Panc1 (cell line): ENCODE measurements around the gene VKORC1L1. TPM values are rescaled to one million over a fixed set of nuclear protein-coding genes. Genes with fewer than 3 reads are reported as not detected.
"Not testable (repeated sequence)": the region's sequence is repeated elsewhere in the genome, so short reads cannot be mapped to it uniquely, and the experiment has no call there.

Experiments used
- ATAC-seq: fragments of 200-7000 bp; cut with Tn5 transposase; 2 replicates; pipeline ENCODE4 v1.9.1; 2020; ENCODE audit warnings: mild to moderate bottlenecking, moderate library complexity
- BruUV-seq: library from RNA; stranded (reverse); fragments of 400-500 nt; replicated peaks from 2 replicates; lab custom pipeline; 2021; lab: Mats Ljungman, UMichigan
- CTCF ChIA-PET: fragments of 300-600 bp; sonication (Branson Sonifier 250); formaldehyde crosslinking; loops from one replicate; lab custom pipeline; 2022; ENCODE audit warnings: antibody characterized with exemption; lab: Charles Lee
- POLR2A ChIA-PET: fragments of 300-600 bp; sonication (Branson Sonifier 250); formaldehyde crosslinking; loops from one replicate; lab custom pipeline; 2022; ENCODE audit warnings: antibody characterized with exemption; lab: Charles Lee
- DNase-seq: peaks from one replicate; pipeline ENCODE4 v3.0.0-alpha.2; 2010; ENCODE audit warnings: low read depth, low spot score
- H3K27ac ChIP-seq: 2 replicates; pipeline ENCODE4 v1.5.1; 2011; ENCODE audit warnings: mild to moderate bottlenecking, low read length, inconsistent platforms
- H3K27me3 ChIP-seq: fragments of 200-500 bp; sonication (Bioruptor generic); 2 replicates; pipeline ENCODE4 v1.6.0; 2014; ENCODE audit warnings: low read length, inconsistent platforms; ENCODE audit not compliant: control insufficient read depth, insufficient read depth
- H3K36me3 ChIP-seq: fragments of 200-500 bp; sonication (Bioruptor generic); 2 replicates; pipeline ENCODE4 v1.5.1; 2014; ENCODE audit warnings: inconsistent platforms, mild to moderate bottlenecking, low read length, moderate library complexity; ENCODE audit not compliant: control insufficient read depth, insufficient read depth
- H3K4me1 ChIP-seq: 2 replicates; pipeline ENCODE4 v1.5.1; 2011; ENCODE audit warnings: inconsistent platforms, mild to moderate bottlenecking, low read length, moderate library complexity; ENCODE audit not compliant: control insufficient read depth, insufficient read depth
- H3K4me3 ChIP-seq, 2 experiments: 2 replicates each; pipeline ENCODE4 v1.5.1; 2011 to 2012; ENCODE audit warnings: low read depth in 2 of 2, low read length in 2 of 2, mild to moderate bottlenecking in 2 of 2, inconsistent platforms in 1 of 2, moderate library complexity in 1 of 2
- H3K9me3 ChIP-seq: fragments of 200-500 bp; sonication (Bioruptor generic); 2 replicates; pipeline ENCODE4 v1.5.1; 2014; ENCODE audit warnings: low read depth, mild to moderate bottlenecking, inconsistent platforms, low read length, moderate library complexity; ENCODE audit not compliant: control insufficient read depth, insufficient read depth
- CTCF ChIP-seq: fragments of 450-650 bp; IDR thresholded peaks from 2 replicates; pipeline ENCODE4 v1.5.1; 2017; ENCODE audit warnings: mild to moderate bottlenecking
- POLR2AphosphoS5 ChIP-seq: IDR thresholded peaks from 2 replicates; pipeline ENCODE4 v1.6.1; 2012; ENCODE audit warnings: mild to moderate bottlenecking, low read depth, low read length, moderate library complexity
- REST ChIP-seq, 2 experiments: IDR thresholded peaks; 2 replicates each; pipeline ENCODE4 v1.6.1; 2011 to 2012; ENCODE audit warnings: low read depth in 2 of 2, control low read depth in 1 of 2, low read length in 1 of 2, mild to moderate bottlenecking in 1 of 2, moderate library complexity in 1 of 2; ENCODE audit not compliant: insufficient read depth in 1 of 2
- SIN3A ChIP-seq: IDR thresholded peaks from 2 replicates; pipeline ENCODE4 v1.6.1; 2012; ENCODE audit warnings: low read depth, mild to moderate bottlenecking, low read length, moderate library complexity, borderline replicate concordance; ENCODE audit not compliant: insufficient read depth
- TCF7L2 ChIP-seq: IDR thresholded peaks from 2 replicates; pipeline ENCODE4 v1.6.1; 2011; ENCODE audit warnings: mild to moderate bottlenecking, low read depth, low read length, inconsistent platforms
- in situ Hi-C: cut with HindIII; loops from 2 replicates; pipeline ENCODE4 v1.10.0; 2016; ENCODE audit warnings: low sequenced_read_pairs, low pct_unique_long_range_greater_than_20kb
- intact Hi-C: fragments of 100-400 bp; cut with micrococcal nuclease; formaldehyde crosslinking; loops from one replicate; pipeline ENCODE4 v1.10.0; 2022; ENCODE audit not compliant: unreplicated experiment
- total RNA-seq: library from RNA; stranded (reverse); gene quantifications from one replicate; pipeline ENCODE4 v1.2.1, GENCODE V29; 2021; ENCODE audit not compliant: unreplicated experiment

The VKORC1L1 gene
- total RNA-seq, 1 experiment from 2014 or later = 45.5 TPM

- TF ChIP-seq REST (IDR thresholded peaks at IDR 0.05; ENCODE audit: insufficient read depth in 1 of 2, low read depth in 2 of 2, low read length in 1 of 2) (no peak), CTCF (no peak), SIN3A (no peak), POLR2AphosphoS5 (no peak), TCF7L2 (no peak)
- intact Hi-C loops (no loop called here), in situ Hi-C loops (no loop called here)
- Histone ChIP-seq H3K36me3 (no peaks in the 10 kb centered on the region), H3K4me1 (no peaks in the 10 kb centered on the region), H3K27ac (no peak overlapping the region), H3K27me3 (no peaks in the 10 kb centered on the region), H3K9me3 (no peaks in the 10 kb centered on the region), H3K4me3 (no peak overlapping the region)
- DNase-seq (no peak), ATAC-seq (no peak)
- ChIA-PET POLR2A (no interaction called here), CTCF (interaction anchor here (0.7 kb wide), 1 partner anchor 160 kb away, joined by 11 read pairs; no protein-coding TSS in a partner anchor)
- no TSS peak for BruUV-seq
Measured at GRCh38 chr7:65896279-65896870, 23.5 kb downstream of the VKORC1L1 start.

- H3K27me3 ChIP-seq, H3K4me3 ChIP-seq, intact Hi-C loops, in situ Hi-C loops, H3K9me3 ChIP-seq, H3K4me1 ChIP-seq, DNase-seq, CTCF ChIA-PET, ATAC-seq, H3K27ac ChIP-seq, H3K36me3 ChIP-seq, BruUV-seq: not testable (repeated sequence)
- POLR2A ChIA-PET = interaction anchor here (0.7 kb wide), 1 partner anchor 83 kb away, joined by 3 read pairs; no protein-coding TSS in a partner anchor
Measured at GRCh38 chr7:65897289-65897688, 24.4 kb downstream of the VKORC1L1 start.

- DNase-seq, H3K4me3 ChIP-seq, intact Hi-C loops, H3K9me3 ChIP-seq, ATAC-seq, H3K36me3 ChIP-seq, H3K27ac ChIP-seq, POLR2A ChIA-PET, in situ Hi-C loops, H3K27me3 ChIP-seq, CTCF ChIA-PET, H3K4me1 ChIP-seq: not testable (repeated sequence)
- BruUV-seq = TSS peak; percentile 22
Measured at GRCh38 chr7:65898677-65899447, 26.0 kb downstream of the VKORC1L1 start.
